ENCODE measurements around the gene JAG1.

DNA sequence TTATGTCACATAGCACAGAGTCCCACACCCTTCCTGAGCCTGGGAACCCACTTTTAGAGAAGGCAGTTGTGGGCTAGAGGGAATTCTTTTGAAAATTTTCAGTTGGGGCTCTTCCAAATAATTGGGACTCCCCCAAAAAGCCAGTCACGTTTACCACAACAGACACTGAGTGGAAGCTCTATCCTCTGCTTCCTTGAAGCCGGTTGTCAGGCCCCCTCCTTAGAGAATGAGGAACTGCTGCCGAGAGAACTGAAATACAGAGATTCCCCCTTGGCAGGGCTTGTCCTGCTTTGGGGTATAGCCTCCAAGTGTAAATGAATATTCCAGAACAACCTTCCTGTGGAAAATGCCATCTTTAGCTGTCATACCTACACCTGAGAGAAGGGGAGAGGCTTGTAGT, 2.7 kb upstream of the JAG1 start:
- TF ChIP-seq, protein P1, sequence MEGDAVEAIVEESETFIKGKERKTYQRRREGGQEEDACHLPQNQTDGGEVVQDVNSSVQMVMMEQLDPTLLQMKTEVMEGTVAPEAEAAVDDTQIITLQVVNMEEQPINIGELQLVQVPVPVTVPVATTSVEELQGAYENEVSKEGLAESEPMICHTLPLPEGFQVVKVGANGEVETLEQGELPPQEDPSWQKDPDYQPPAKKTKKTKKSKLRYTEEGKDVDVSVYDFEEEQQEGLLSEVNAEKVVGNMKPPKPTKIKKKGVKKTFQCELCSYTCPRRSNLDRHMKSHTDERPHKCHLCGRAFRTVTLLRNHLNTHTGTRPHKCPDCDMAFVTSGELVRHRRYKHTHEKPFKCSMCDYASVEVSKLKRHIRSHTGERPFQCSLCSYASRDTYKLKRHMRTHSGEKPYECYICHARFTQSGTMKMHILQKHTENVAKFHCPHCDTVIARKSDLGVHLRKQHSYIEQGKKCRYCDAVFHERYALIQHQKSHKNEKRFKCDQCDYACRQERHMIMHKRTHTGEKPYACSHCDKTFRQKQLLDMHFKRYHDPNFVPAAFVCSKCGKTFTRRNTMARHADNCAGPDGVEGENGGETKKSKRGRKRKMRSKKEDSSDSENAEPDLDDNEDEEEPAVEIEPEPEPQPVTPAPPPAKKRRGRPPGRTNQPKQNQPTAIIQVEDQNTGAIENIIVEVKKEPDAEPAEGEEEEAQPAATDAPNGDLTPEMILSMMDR (IDR thresholded peaks at IDR 0.05), result no peak
- TF ChIP-seq POLR2A (IDR thresholded peaks at IDR 0.05) (no peak), POLR2AphosphoS5 (IDR thresholded peaks at IDR 0.05) (no peak), EP300 (IDR thresholded peaks at IDR 0.05) (no peak)

Data from suprapubic skin (tissue), 4 donors.